ENCODE measurements around the gene TEC. TPM values are rescaled to one million over a fixed set of nuclear protein-coding genes. Genes with fewer than 3 reads are reported as not detected.
A peak's percentile ranks its signal among the peaks of the same experiment; 100 is the strongest.

Gene TEC
- total RNA-seq, 2 donors from 2014 or later: 4.5 to 12.8 TPM

- Histone ChIP-seq H3K27ac (no peak overlapping the region), H3K27me3 (replicated peaks; ENCODE audit: insufficient read depth) (no peaks in the 10 kb centered on the region), H3K9me3 (peaks cover 4% of the 10 kb centered on the region), H3K36me3 (no peaks in the 10 kb centered on the region), H3K4me3 (no peak overlapping the region), H3K4me1 (ENCODE audit: control insufficient read depth in 1 of 2, low read depth in 2 of 2) (peaks cover 0 to 2% of the 10 kb centered on the region in 2 donors)
- DNase-seq (ENCODE audit: low spot score): no peak
- TF ChIP-seq CTCF (IDR thresholded peaks at IDR 0.05): no peak
- ATAC-seq (ENCODE audit: insufficient number of reproducible peaks, low FRiP score, low read depth): no peak
These were observed 6.0 kb upstream of the TEC start for GRCh38 chr4:48275686-48276085.

GRCh38 chr4:48275247-48275646 lies 5.6 kb upstream of the TEC start:
- no peak for TF ChIP-seq CTCF (IDR thresholded peaks at IDR 0.05)
- Histone ChIP-seq H3K4me1 (ENCODE audit: control insufficient read depth in 1 of 2, low read depth in 2 of 2) (peaks cover 0 to 6% of the 10 kb centered on the region in 2 donors), H3K9me3 (peaks cover 3% of the 10 kb centered on the region), H3K27me3 (replicated peaks; ENCODE audit: insufficient read depth) (no peaks in the 10 kb centered on the region), H3K27ac (no peak overlapping the region), H3K4me3 (no peak overlapping the region), H3K36me3 (no peaks in the 10 kb centered on the region)
- ATAC-seq (ENCODE audit: insufficient number of reproducible peaks, low FRiP score, low read depth) (no peak), DNase-seq (ENCODE audit: low spot score) (no peak)

- no peak for DNase-seq (ENCODE audit: low spot score)
- Histone ChIP-seq H3K36me3 (no peaks in the 10 kb centered on the region), H3K9me3 (no peaks in the 10 kb centered on the region), H3K27ac (no peak overlapping the region), H3K4me3 (no peak overlapping the region), H3K27me3 (replicated peaks; ENCODE audit: insufficient read depth) (no peaks in the 10 kb centered on the region), H3K4me1 (ENCODE audit: control insufficient read depth in 1 of 2, low read depth in 2 of 2) (peaks cover 0 to 13% of the 10 kb centered on the region in 2 donors)
- no peak for TF ChIP-seq CTCF (IDR thresholded peaks at IDR 0.05)
- no peak for ATAC-seq (ENCODE audit: insufficient number of reproducible peaks, low FRiP score, low read depth)
These were observed 2.0 kb upstream of the TEC start for GRCh38 chr4:48271626-48272025.

GRCh38 chr4:48270951-48271473 lies 1.4 kb upstream of the TEC start:
- no peak for DNase-seq (ENCODE audit: low spot score)
- peaks cover 0 to 13% of the 10 kb centered on the region in 2 donors for H3K4me1 ChIP-seq (ENCODE audit: control insufficient read depth in 1 of 2, low read depth in 2 of 2)
- no peaks in the 10 kb centered on the region for H3K27me3 ChIP-seq (replicated peaks; ENCODE audit: insufficient read depth)
- ATAC-seq (ENCODE audit: insufficient number of reproducible peaks, low FRiP score, low read depth): no peak
- no peaks in the 10 kb centered on the region for H3K9me3 ChIP-seq
- H3K27ac ChIP-seq: no peak overlapping the region
- no peak for TF ChIP-seq CTCF (IDR thresholded peaks at IDR 0.05)
- H3K4me3 ChIP-seq: no peak overlapping the region
- H3K36me3 ChIP-seq: no peaks in the 10 kb centered on the region

GRCh38 chr4:48270523-48270897 lies 872 bp upstream of the TEC start:
- Histone ChIP-seq H3K9me3 (no peaks in the 10 kb centered on the region), H3K4me1 (ENCODE audit: control insufficient read depth in 1 of 2, low read depth in 2 of 2) (peaks cover 0 to 13% of the 10 kb centered on the region in 2 donors), H3K4me3 (peak overlapping the region; percentile 98), H3K36me3 (no peaks in the 10 kb centered on the region), H3K27me3 (replicated peaks; ENCODE audit: insufficient read depth) (no peaks in the 10 kb centered on the region), H3K27ac (peak overlapping the region; percentile 60 to 84)
- TF ChIP-seq CTCF (IDR thresholded peaks at IDR 0.05): no peak
- ATAC-seq (ENCODE audit: insufficient number of reproducible peaks, low FRiP score, low read depth): no peak
- no peak for DNase-seq (ENCODE audit: low spot score)

Data from thoracic aorta (tissue), 2 donors.